H1 (cell line): ENCODE data around the gene TMEM168. TPM values are rescaled to one million over a fixed set of nuclear protein-coding genes. Genes with fewer than 3 reads are reported as not detected.
A peak's percentile ranks its signal among the peaks of the same experiment; 100 is the strongest.

Source experiments
- CTCF ChIA-PET: fragments of 300-600 bp; sonication (Branson Sonifier 250); formaldehyde crosslinking; loops from one replicate; lab custom pipeline; 2021; ENCODE audit not compliant: partially characterized antibody; lab: Charles Lee
- POLR2A ChIA-PET: fragments of 300-600 bp; sonication (Branson Sonifier 250); formaldehyde crosslinking; loops from one replicate; lab custom pipeline; 2021; ENCODE audit warnings: inconsistent platforms; ENCODE audit not compliant: partially characterized antibody; lab: Charles Lee
- DNase-seq, 2 experiments: peaks; one replicate each; pipeline versions ENCODE4 v3.0.0 to v3.0.0-alpha.2; 2010 to 2022; ENCODE audit warnings: low spot score in 2 of 2, low read depth in 1 of 2, mixed read lengths in 1 of 2
- FAIRE-seq: peaks from 2 replicates; lab custom pipeline; 2011; peaks lifted over from hg19 to GRCh38; lab: Jason Lieb, UNC
- H2AFZ ChIP-seq: 2 replicates; pipeline ENCODE4 v1.8.1; 2012; ENCODE audit warnings: low read length, inconsistent platforms
- H2AK5ac ChIP-seq: 2 replicates; pipeline ENCODE4 v1.6.1; 2013; ENCODE audit warnings: low read depth, low read length
- H2BK120ac ChIP-seq: replicated peaks from 2 replicates; pipeline ENCODE3; 2013; ENCODE audit warnings: low read depth, low read length, inconsistent platforms
- H2BK12ac ChIP-seq: 2 replicates; pipeline ENCODE4 v1.6.1; 2013; ENCODE audit warnings: low read depth, low read length
- H2BK15ac ChIP-seq: 2 replicates; pipeline ENCODE4 v1.6.1; 2013; ENCODE audit warnings: low read length
- H2BK20ac ChIP-seq: 2 replicates; pipeline ENCODE4 v1.6.1; 2013; ENCODE audit warnings: low read length
- H2BK5ac ChIP-seq: 2 replicates; pipeline ENCODE4 v1.6.1; 2013; ENCODE audit warnings: low read depth, low read length
- H3K14ac ChIP-seq: 2 replicates; pipeline ENCODE4 v1.6.1; 2013; ENCODE audit warnings: inconsistent platforms; ENCODE audit not compliant: insufficient read length
- H3K18ac ChIP-seq: 2 replicates; pipeline ENCODE4 v1.6.1; 2013; ENCODE audit warnings: low read length; ENCODE audit errors: extremely low read depth
- H3K23ac ChIP-seq: 2 replicates; pipeline ENCODE4 v1.6.1; 2013; ENCODE audit warnings: inconsistent platforms; ENCODE audit not compliant: insufficient read length
- H3K23me2 ChIP-seq: 2 replicates; pipeline ENCODE4 v1.6.1; 2013; ENCODE audit warnings: low read depth, low read length
- H3K27ac ChIP-seq: 2 replicates; pipeline ENCODE4 v1.6.1; 2011; ENCODE audit warnings: low read depth, low read length, inconsistent platforms
- H3K27me3 ChIP-seq, 4 experiments: replicated peaks in 1 of 4; 1 replicate in 1 of 4; 2 replicates in 3 of 4; pipeline versions ENCODE4 v1.6.1 to v1.8.1; 2011 to 2013; ENCODE audit warnings: low read length in 3 of 4, mild to moderate bottlenecking in 3 of 4, inconsistent platforms in 2 of 4, mixed read lengths in 2 of 4, moderate library complexity in 1 of 4; ENCODE audit not compliant: control insufficient read depth in 3 of 4, insufficient read depth in 3 of 4; ENCODE audit errors: extremely low read depth in 1 of 4
- H3K36me3 ChIP-seq, 4 experiments: 2 replicates each; pipeline versions ENCODE4 v1.6.1 to v1.8.1; 2011 to 2013; ENCODE audit warnings: mild to moderate bottlenecking in 4 of 4, low read length in 3 of 4, moderate library complexity in 2 of 4, control low read depth in 1 of 4, inconsistent platforms in 1 of 4; ENCODE audit not compliant: insufficient read depth in 4 of 4, control insufficient read depth in 2 of 4
- H3K4ac ChIP-seq: replicated peaks from 2 replicates; pipeline ENCODE3; 2013; ENCODE audit warnings: low read length, low read depth, mixed read lengths, inconsistent platforms; ENCODE audit not compliant: insufficient read length
- H3K4me1 ChIP-seq, 4 experiments: replicated peaks in 1 of 4; 1 replicate in 1 of 4; 2 replicates in 3 of 4; pipeline versions ENCODE4 v1.6.1 to v1.8.1; 2011 to 2013; ENCODE audit warnings: low read length in 3 of 4, inconsistent platforms in 2 of 4, mixed read lengths in 1 of 4; ENCODE audit not compliant: insufficient read depth in 4 of 4, control insufficient read depth in 3 of 4
- H3K4me2 ChIP-seq, 2 experiments: 2 replicates each; pipeline versions ENCODE4 v1.6.1 to v1.8.1; 2011 to 2013; ENCODE audit warnings: low read depth in 2 of 2, low read length in 2 of 2, control low read depth in 1 of 2, inconsistent platforms in 1 of 2, mild to moderate bottlenecking in 1 of 2; ENCODE audit not compliant: insufficient read depth in 1 of 2
- H3K4me3 ChIP-seq, 4 experiments: fragments of 200-600, 300-600 bp in 1 of 4; sonication (generic), shearing (Covaris generic), sonication (Bioruptor Twin) in 1 of 4; 2 replicates each; pipeline versions ENCODE4 v1.5.1 to v1.8.1; 2011 to 2016; ENCODE audit warnings: low read length in 4 of 4, low read depth in 3 of 4, control low read depth in 2 of 4, inconsistent platforms in 2 of 4, mild to moderate bottlenecking in 2 of 4, mixed read lengths in 1 of 4, moderate library complexity in 1 of 4; ENCODE audit not compliant: insufficient read depth in 2 of 4; ENCODE audit errors: extremely low read depth in 1 of 4
- H3K56ac ChIP-seq: replicated peaks from 2 replicates; pipeline ENCODE3; 2013; ENCODE audit warnings: low read depth, mild to moderate bottlenecking, mixed read lengths, low read length, inconsistent platforms; ENCODE audit not compliant: insufficient read length
- H3K79me1 ChIP-seq: 2 replicates; pipeline ENCODE4 v1.6.1; 2013; ENCODE audit warnings: low read depth, low read length, control low read depth
- H3K79me2 ChIP-seq, 2 experiments: 2 replicates each; pipeline versions ENCODE4 v1.6.1 to v1.8.1; 2012 to 2013; ENCODE audit warnings: low read length in 2 of 2, mild to moderate bottlenecking in 2 of 2, inconsistent platforms in 1 of 2; ENCODE audit not compliant: insufficient read depth in 2 of 2, control insufficient read depth in 1 of 2
- H3K9ac ChIP-seq, 4 experiments: replicated peaks in 1 of 4; 1 replicate in 1 of 4; 2 replicates in 3 of 4; pipeline versions ENCODE4 v1.6.1 to v1.8.1; 2011 to 2013; ENCODE audit warnings: low read depth in 3 of 4, low read length in 3 of 4, control low read depth in 2 of 4, mild to moderate bottlenecking in 2 of 4, moderate library complexity in 2 of 4, inconsistent platforms in 1 of 4; ENCODE audit errors: extremely low read depth in 1 of 4
- H3K9me3 ChIP-seq, 2 experiments: 2 replicates each; pipeline versions ENCODE4 v1.6.1 to v1.8.1; 2012 to 2013; ENCODE audit warnings: mild to moderate bottlenecking in 2 of 2, moderate library complexity in 2 of 2, control low read depth in 1 of 2, inconsistent platforms in 1 of 2, low read depth in 1 of 2, low read length in 1 of 2, mixed read lengths in 1 of 2; ENCODE audit not compliant: insufficient read depth in 2 of 2
- H4K20me1 ChIP-seq, 2 experiments: replicated peaks in 1 of 2; 2 replicates each; pipeline versions ENCODE3 to v1.8.1; 2011 to 2013; ENCODE audit warnings: inconsistent platforms in 2 of 2, low read length in 2 of 2, mild to moderate bottlenecking in 1 of 2; ENCODE audit not compliant: insufficient read depth in 2 of 2, control insufficient read depth in 1 of 2
- H4K5ac ChIP-seq: 2 replicates; pipeline ENCODE4 v1.6.1; 2013; ENCODE audit warnings: low read length, low read depth, mixed read lengths, inconsistent platforms; ENCODE audit not compliant: insufficient read length
- H4K8ac ChIP-seq: 2 replicates; pipeline ENCODE4 v1.8.0; 2013; ENCODE audit warnings: mild to moderate bottlenecking, moderate library complexity, low read length, inconsistent platforms; ENCODE audit not compliant: insufficient read depth; ENCODE audit errors: extremely low read depth
- H4K91ac ChIP-seq: replicated peaks from 2 replicates; pipeline ENCODE3; 2013; ENCODE audit warnings: low read length, mixed read lengths, inconsistent platforms; ENCODE audit not compliant: insufficient read length
- CHD2 ChIP-seq: IDR thresholded peaks from 2 replicates; pipeline ENCODE4 v1.6.1; 2012; ENCODE audit warnings: low read length, improper control_type of control experiment
- EGR1 ChIP-seq: IDR thresholded peaks from 2 replicates; pipeline ENCODE4 v1.6.1; 2011; ENCODE audit warnings: low read depth, low read length, borderline replicate concordance
- GTF2F1 ChIP-seq: IDR thresholded peaks from 2 replicates; pipeline ENCODE4 v1.6.1; 2012; ENCODE audit warnings: low read depth, low read length, improper control_type of control experiment, borderline replicate concordance
- KDM4A ChIP-seq: IDR thresholded peaks from one replicate; pipeline ENCODE4 v1.7.1; 2012; ENCODE audit warnings: low read depth, mild to moderate bottlenecking, moderate library complexity, low read length, inconsistent platforms; ENCODE audit not compliant: severe bottlenecking
- KDM5A ChIP-seq: fragments of 200-600 bp; IDR thresholded peaks from 2 replicates; pipeline ENCODE4 v1.7.1; 2012; ENCODE audit warnings: mild to moderate bottlenecking, low read length, inconsistent platforms, mixed read lengths
- PHF8 ChIP-seq: fragments of 200-600 bp; sonication (generic); conservative IDR thresholded peaks from 2 replicates; pipeline ENCODE4 v1.7.1; 2012; ENCODE audit warnings: low read depth, mild to moderate bottlenecking, inconsistent platforms, low read length, moderate library complexity
- POU5F1 ChIP-seq: IDR thresholded peaks from 2 replicates; pipeline ENCODE4 v1.6.1; 2011; ENCODE audit warnings: low read depth, mild to moderate bottlenecking, low read length, moderate library complexity
- RNF2 ChIP-seq: fragments of 200-900, 300-1000 bp; sonication (generic); IDR thresholded peaks from 2 replicates; pipeline ENCODE4 v1.7.1; 2016; ENCODE audit warnings: borderline replicate concordance, low read depth, mild to moderate bottlenecking, antibody characterized with exemption, low read length; ENCODE audit not compliant: poor library complexity, severe bottlenecking; ENCODE audit errors: missing control alignments
- RXRA ChIP-seq: IDR thresholded peaks from 2 replicates; pipeline ENCODE4 v1.6.1; 2011; ENCODE audit warnings: low read depth, mild to moderate bottlenecking, low read length, moderate library complexity; ENCODE audit not compliant: insufficient read depth
- SIN3A ChIP-seq, 2 experiments: IDR thresholded peaks in 1 of 2; conservative IDR thresholded peaks in 1 of 2; 2 replicates each; pipeline ENCODE4 v1.6.1; 2011 to 2012; ENCODE audit warnings: low read length in 2 of 2, improper control_type of control experiment in 1 of 2, low read depth in 1 of 2, mild to moderate bottlenecking in 1 of 2
- SIRT6 ChIP-seq: IDR thresholded peaks from one replicate; pipeline ENCODE4 v1.7.1; 2012; ENCODE audit warnings: low read length, inconsistent platforms
- TCF12 ChIP-seq: IDR thresholded peaks from 2 replicates; pipeline ENCODE4 v1.6.1; 2011; ENCODE audit warnings: low read depth, mild to moderate bottlenecking, low read length
- WGBS, 2 experiments: shearing (Covaris generic) in 1 of 2; methylation state at CpG; one replicate each; pipeline versions ENCODE4 v1.1.6 to v1.1.7; 2013 to 2015; ENCODE audit warnings: low lambda C conversion rate in 2 of 2, mixed read lengths in 2 of 2, inconsistent platforms in 1 of 2, low coverage in 1 of 2, missing lambda C conversion rate in 1 of 2; ENCODE audit not compliant: insufficient replicate concordance in 2 of 2, insufficient coverage in 1 of 2, insufficient read length in 1 of 2; ENCODE audit errors: extremely low coverage in 1 of 2, missing lambda C conversion rate in 1 of 2; 5-methylcytosine and 5-hydroxymethylcytosine counted together
- polyA plus RNA-seq, 7 experiments: library from polyadenylated mRNA; depleted of rRNA in 3 of 7; stranded (reverse) in 5 of 7; unstranded in 2 of 7; fragments of >200 nt in 5 of 7; fragments of 200-250 nt in 2 of 7; gene quantifications; 1 replicate in 5 of 7; 2 replicates in 1 of 7; 4 replicates in 1 of 7; pipeline versions ENCODE4 v1.2.1 to v1.2.3, GENCODE V29; 2011 to 2013; ENCODE audit warnings: missing spikeins in 2 of 7, mixed read lengths in 2 of 7
- total RNA-seq: library from RNA; stranded (reverse); fragmentation: NEBNext Ultra II Directional; extraction: Animal tissue kit (Norgen Biotek cat#: 25700); gene quantifications from 2 replicates; pipeline ENCODE4 v1.2.1, GENCODE V29; 2021
- TF ChIP-seq, protein P1 (sequence below): IDR thresholded peaks from 2 replicates; pipeline ENCODE4 v1.6.1; 2011; ENCODE audit warnings: low read depth, mild to moderate bottlenecking, low read length; ENCODE audit not compliant: insufficient read depth

Gene TMEM168
- total and polyA plus RNA-seq, 2 of the 8 experiments (the other 6 are each of a cell fraction or from before 2014, with no cell fraction given), result 8.9 to 11.1 TPM

DNA sequence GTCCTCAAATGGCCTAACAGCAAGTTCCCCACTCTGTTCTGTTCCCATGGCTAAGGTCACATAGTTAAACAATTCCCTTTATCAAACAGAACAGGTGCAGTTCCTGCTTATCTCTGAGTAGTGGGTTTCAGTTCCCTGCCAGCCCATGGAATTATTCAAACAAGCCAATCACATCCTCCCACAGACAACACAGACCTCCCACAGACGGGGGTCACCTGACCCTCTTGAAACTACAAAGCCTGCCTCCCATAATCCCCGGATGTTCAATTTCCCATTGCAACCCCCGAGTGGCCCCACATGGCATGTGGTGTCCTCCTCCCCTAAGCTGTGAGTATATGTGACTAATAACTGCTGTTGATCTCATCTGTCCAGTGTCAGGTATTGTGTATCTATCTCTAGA lies 64.1 kb downstream of the TMEM168 start:
- H3K27me3 ChIP-seq, result no peaks in the 10 kb centered on the region
- no peak overlapping the region for H3K9ac ChIP-seq
- ChIA-PET POLR2A (no interaction called here), CTCF (interaction anchor here (0.6 kb wide), 1 partner anchor 89 kb away, joined by 3 read pairs; no protein-coding TSS in a partner anchor)
- no peak overlapping the region for H4K91ac ChIP-seq
- no peak overlapping the region for H4K5ac ChIP-seq
- H3K4me3 ChIP-seq, result no peak overlapping the region
- 92% methylated on average over 3 of the region's 3 CpGs; no CpG with 5 or more reads in 1 of the 2 experiments for WGBS, 2 experiments
- no peak overlapping the region for H3K27ac ChIP-seq
- no peak overlapping the region for H2AK5ac ChIP-seq
- H3K4ac ChIP-seq, result no peak overlapping the region
- H2BK120ac ChIP-seq, result no peak overlapping the region
- H3K79me2 ChIP-seq, result no peaks in the 10 kb centered on the region
- H3K4me1 ChIP-seq, result no peaks in the 10 kb centered on the region
- peak overlapping the region; percentile 15; the same call in 1 of the 2 replicates for H2AFZ ChIP-seq
- no peak for FAIRE-seq
- H3K56ac ChIP-seq, result no peak overlapping the region
- no peaks in the 10 kb centered on the region for H3K23me2 ChIP-seq
- no peak overlapping the region for H3K4me2 ChIP-seq
- H3K79me1 ChIP-seq, result no peaks in the 10 kb centered on the region
- no peak overlapping the region for H2BK20ac ChIP-seq
- no peaks in the 10 kb centered on the region; a peak in 1 of 4 replicates for H3K9me3 ChIP-seq
- H2BK15ac ChIP-seq, result no peak overlapping the region
- H3K36me3 ChIP-seq, result no peaks in the 10 kb centered on the region
- DNase-seq, result no peak
- H3K14ac ChIP-seq, result no peak overlapping the region
- H3K18ac ChIP-seq, result no peak overlapping the region
- H2BK5ac ChIP-seq, result no peak overlapping the region
- H2BK12ac ChIP-seq, result no peak overlapping the region
- no peak overlapping the region for H3K23ac ChIP-seq
- H4K8ac ChIP-seq, result no peak overlapping the region
- no peaks in the 10 kb centered on the region for H4K20me1 ChIP-seq
- TF ChIP-seq KDM4A (no peak), SIRT6 (no peak), KDM5A (no peak), RXRA (no peak), TCF12 (no peak), POU5F1 (no peak), CHD2 (no peak), GTF2F1 (no peak), RNF2 (no peak), PHF8 (no peak), EGR1 (no peak), SIN3A (conservative IDR thresholded peaks at IDR 0.05 in 1 of 2, IDR thresholded peaks at IDR 0.05 in 1 of 2; ENCODE audit: low read depth in 1 of 2, low read length in 2 of 2) (no peak)
- TF ChIP-seq, protein P1, sequence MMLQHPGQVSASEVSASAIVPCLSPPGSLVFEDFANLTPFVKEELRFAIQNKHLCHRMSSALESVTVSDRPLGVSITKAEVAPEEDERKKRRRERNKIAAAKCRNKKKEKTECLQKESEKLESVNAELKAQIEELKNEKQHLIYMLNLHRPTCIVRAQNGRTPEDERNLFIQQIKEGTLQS, result no peak
